SH-SY5Y (cell line): Measurements from ENCODE around the gene INTS6.

Experiments used
- GATA2 ChIP-seq: IDR thresholded peaks from 2 replicates; pipeline ENCODE4 v1.6.1; 2011; ENCODE audit warnings: mild to moderate bottlenecking, low read depth, low read length
- GATA3 ChIP-seq: IDR thresholded peaks from 2 replicates; pipeline ENCODE4 v1.6.1; 2011; ENCODE audit warnings: low read depth, mild to moderate bottlenecking, low read length, moderate library complexity

- TF ChIP-seq GATA3, result no peak
- TF ChIP-seq GATA2, result no peak
Measured at GRCh38 chr13:51318015-51318414, 134.8 kb downstream of the INTS6 start.
